Measurements from ENCODE around the gene STARD3.
"Not testable (repeated sequence)": the region's sequence is repeated elsewhere in the genome, so short reads cannot be mapped to it uniquely, and the experiment has no call there.

Gene STARD3

GRCh38 chr17:39636927-39637736, at the start of gene STARD3:
Gene STARD3, plus strand, starts transcription at chr17:39637144. Its CDS starts 16,388 bp downstream, at chr17:39653532.
- peak; percentile 80 for DNase-seq (ENCODE audit: low spot score)

DNA sequence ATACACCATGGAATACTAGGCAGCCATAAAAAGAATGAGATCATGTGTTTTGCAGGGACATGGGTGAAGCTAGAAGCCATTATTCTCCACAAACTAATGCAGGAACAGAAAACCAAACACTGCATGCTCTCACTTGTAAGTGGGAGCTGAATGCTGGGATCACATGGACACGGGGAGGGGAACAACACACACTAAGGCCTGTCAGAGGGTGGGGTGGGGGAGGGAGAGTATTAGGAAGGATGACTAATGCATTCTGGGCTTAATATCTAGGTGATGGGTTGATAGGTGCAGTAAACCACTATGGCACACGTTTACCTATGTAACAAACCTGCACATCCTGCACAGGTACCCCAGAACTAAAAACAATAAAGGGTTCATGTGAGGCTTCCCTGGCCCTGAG, 46.8 kb upstream of the STARD3 start:
- DNase-seq (ENCODE audit: low spot score): not testable (repeated sequence)

GRCh38 chr17:39591958-39592954, 44.7 kb upstream of the STARD3 start:
- no peak for DNase-seq (ENCODE audit: low spot score)

DNA sequence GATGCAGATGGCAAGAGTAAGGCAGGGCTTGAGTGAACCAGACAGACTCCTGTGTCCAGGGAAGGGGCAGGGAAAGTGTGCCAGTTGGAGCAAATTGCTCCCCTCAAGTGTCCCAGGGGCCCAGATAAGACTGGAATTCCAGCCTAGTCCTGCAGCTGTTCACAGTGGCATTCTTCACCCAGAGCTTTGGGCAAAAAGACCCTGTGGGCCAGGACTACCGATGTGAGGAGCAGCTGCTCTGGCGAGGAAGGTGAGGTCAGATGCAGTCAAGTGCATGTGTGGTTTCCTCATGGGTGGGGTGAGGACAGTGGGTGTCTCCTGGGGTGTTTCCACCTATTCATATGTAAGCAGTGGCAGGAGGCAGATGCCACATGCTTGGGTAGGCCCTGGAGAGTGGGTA, 43.6 kb upstream of the STARD3 start:
- no peak for DNase-seq (ENCODE audit: low spot score)

DNA sequence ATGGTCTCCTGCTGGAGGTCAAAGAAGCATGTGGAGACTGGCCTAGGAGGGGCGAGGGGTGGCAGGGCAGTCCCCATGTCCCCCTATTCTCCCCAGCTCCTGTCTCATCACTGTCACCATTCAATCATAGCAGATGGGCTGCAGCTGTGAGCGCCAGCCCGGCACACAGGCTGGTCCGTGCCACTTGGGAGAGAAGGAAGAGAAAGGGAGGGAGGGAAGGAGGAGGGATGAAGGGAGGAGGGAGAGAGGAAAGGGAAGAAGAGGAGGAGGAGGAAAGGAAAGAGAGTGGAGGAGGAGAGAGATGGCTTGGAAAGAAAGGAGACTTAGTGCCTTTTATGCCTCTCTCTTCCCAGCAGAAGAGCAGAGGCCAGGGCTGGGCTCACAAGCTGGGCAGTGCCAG, 41.6 kb upstream of the STARD3 start:
- no peak for DNase-seq (ENCODE audit: low spot score)

GRCh38 chr17:39595928-39596510, 40.9 kb upstream of the STARD3 start:
- no peak for DNase-seq (ENCODE audit: low spot score)

DNA sequence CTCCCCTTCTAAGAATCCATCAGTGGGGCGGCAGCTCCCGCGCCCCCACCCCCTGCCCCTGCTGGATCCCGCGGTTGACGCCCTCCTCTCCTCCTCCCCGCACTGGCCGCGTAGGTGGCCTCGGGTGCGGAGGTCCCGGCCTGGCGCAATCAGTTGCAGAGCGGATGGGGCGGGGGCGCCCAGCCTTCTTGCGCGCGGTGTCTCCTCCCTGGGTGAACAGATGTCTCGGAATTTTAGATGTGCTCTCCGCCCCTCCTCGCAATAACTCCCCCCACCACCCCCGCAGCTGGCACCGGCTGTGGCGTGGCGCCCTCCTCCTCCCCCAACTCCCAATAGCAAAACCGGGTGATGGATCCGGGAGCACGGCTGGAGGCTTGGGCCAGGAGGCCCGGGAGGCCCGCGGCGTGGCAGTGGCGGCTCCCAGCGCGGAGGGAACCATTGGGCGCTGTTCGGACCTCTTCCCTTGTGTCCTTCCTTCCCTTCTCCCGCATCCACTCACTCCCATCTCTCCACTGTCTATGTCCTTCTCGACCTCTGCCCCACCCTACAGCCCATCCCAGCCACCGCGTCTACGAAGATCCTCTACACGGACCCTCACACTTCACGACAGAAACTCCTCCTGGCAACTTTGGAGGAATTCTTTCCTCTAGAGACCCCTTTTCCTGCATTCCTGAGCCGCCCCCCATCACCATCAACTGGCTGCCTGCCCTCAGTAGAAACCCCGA, 40.2 kb upstream of the STARD3 start:
- no peak for DNase-seq (ENCODE audit: low spot score)

DNA sequence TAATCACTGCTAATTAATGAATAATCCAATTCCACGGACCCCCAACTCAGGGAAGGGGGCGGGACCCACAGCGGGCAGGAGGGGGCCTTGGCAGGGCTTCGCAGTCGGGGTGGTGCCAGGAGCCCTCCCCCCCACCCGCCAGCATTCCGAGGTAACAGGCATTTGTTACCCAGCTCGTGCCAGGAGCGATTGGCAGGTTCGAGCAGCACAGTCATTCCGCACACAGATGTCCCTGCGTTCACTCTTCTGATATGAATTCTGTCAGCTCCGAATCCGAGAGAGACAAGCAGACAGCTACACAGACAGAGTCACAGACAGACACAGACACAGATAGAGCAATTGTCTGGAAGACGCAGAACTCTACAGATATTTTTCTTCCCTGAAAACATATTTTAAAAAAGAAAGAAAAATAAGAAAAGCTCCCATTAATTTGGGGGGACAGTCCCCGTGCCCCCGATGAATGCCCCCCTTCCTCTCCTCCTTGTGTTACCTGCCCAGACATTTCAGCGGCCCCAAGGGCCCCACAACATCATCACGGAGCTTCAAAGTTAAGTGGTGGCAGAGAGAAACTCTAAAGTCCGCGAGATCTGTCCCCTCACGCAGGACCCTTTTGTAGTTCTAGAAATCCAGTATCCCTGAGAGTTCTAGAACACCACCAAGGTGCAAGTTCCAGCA, 39.4 kb upstream of the STARD3 start:
- no peak for DNase-seq (ENCODE audit: low spot score)

DNA sequence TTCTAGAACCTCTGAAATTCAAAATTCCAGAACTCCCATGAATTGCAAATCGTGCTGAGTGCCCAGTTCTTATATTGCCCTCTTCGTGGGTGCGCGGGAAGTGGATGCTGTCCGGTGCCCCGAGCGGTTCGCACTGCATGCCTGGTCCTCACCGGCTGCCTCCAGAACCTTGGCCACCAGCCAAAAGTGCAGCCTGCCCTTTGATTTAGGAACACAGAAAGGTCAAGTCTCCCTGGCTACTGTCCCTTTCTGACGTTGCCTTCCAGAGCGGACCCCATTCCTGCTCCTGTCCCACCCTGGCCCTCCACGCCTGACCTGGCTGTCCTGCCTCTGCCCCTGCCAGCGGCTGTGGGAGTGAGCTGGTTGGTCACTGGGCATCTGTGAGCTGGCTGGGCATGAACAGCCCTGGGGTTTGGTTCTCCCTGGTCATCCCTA, 38.9 kb upstream of the STARD3 start:
- no peak for DNase-seq (ENCODE audit: low spot score)

DNA sequence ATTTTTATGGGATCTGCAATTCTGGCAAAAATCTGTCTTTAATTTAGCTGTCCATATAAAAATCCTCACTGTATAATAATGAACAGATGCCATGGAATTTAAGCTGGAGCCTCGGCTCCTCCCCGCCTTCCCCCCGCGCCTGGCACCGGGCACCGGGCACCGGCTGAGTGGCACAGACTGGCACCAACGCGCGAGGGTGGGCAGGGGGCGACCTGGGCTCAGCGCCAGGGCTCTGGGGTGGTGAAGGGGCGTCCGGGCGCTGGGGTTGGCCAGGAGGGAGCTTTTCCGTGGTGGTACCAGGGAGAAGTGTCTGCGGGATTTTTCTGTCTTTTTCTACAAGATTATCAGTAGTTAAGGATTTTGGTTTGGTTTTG, 38.3 kb upstream of the STARD3 start:
- DNase-seq (ENCODE audit: low spot score): no peak

- no peak for DNase-seq (ENCODE audit: low spot score)
Observed at GRCh38 chr17:39599004-39599664, 37.8 kb upstream of the STARD3 start.

DNA sequence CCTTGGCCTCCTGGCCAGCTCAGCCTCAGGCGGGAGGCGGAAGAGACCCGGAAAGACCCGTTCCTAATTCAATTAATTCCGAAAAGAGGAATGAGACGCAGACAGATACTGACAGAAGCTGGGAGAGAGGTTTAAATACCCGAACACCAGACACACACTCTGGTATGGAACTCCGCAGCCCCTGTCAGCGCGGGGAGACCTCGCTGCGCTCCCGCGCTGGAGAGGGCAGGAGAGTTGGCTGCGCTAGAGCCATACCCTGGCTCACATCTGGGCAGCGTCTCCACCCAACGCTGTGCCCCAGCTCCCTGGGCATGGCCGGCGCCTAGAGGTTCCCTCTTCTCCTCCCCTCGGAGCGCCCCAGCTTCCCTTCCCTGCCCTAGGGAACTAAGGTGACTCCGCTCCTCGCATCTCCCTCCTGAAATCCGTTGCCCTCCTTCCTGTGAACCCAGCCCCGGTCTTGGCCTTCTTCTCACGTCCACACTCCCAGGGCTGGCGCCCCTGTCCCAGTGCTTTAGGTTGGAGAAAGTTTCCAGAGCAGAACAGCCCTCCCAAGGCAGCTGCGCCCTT, 37.2 kb upstream of the STARD3 start:
- DNase-seq (ENCODE audit: low spot score): no peak

DNA sequence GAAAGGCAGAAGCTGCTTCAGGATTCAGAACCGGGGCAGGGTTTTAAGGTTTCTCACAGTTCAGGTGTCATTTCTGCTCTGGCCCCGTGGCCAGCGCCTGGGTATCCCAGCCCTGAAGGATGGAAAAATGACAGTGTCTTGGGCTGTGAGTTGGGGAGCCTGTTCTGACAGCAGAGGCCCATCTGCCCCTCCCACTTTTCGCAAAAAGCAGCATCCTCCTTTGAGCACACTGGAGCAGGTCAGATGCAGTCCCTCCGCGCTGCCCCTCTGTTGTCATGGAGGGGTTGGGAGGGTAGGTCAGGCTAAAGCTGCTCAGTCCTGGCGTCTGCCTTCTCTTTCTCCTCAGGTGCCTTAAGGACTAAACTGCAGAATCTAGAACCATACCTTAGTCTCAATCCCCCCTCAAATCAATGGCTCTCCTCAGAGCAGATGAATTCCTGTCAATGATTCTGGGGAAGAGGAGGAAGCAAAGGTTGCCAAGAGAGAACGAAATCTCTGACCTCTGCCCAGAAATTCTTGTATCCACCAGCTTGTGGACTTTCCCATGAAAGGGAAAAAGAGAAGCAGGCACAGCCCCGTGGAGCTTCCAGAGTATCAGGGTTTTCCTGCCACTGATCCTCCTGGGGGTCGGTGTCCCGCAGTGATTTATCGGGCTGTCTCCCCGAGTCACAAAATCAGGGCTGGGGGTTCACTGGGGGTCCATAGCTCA, 36.5 kb upstream of the STARD3 start:
- DNase-seq (ENCODE audit: low spot score): no peak

GRCh38 chr17:39600997-39601597, 35.8 kb upstream of the STARD3 start:
- no peak for DNase-seq (ENCODE audit: low spot score)

DNA sequence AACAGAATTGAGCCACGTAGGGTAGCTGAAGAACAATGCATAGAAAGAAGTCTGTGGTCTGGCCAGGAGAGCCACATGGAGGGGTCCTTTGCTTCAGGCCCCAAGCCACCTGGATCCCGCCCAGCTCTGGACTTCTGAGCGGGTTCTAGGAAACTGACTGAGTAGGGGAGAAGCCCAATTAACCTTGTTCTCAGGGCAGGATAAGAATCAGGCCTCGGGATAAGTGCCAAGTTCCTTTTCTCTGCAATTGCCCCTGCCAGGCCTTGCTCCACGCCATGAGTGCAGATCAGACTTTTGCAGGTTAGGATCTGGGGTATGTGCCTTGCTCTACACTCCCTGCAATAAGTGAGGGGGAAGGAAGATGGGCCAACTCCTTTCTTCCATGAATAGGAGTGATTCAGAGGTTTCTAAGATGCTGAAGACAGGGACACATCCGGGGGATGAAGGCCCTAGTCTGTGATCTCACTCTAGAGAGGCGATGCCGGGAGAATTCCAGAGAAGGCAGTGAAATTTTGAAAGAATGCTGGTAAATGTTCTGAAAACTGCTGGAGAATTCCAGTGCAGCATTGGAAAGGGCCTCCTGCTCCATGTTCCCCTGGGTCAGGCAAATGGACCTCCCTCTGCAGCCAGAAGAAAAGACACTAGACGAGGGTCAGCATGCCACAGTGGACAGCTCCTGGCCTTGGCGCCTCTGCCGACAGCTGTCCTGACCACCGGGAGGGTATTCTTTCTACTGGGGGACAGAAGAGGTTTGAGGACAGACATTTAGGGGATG, 35.0 kb upstream of the STARD3 start:
- DNase-seq (ENCODE audit: low spot score): no peak

DNA sequence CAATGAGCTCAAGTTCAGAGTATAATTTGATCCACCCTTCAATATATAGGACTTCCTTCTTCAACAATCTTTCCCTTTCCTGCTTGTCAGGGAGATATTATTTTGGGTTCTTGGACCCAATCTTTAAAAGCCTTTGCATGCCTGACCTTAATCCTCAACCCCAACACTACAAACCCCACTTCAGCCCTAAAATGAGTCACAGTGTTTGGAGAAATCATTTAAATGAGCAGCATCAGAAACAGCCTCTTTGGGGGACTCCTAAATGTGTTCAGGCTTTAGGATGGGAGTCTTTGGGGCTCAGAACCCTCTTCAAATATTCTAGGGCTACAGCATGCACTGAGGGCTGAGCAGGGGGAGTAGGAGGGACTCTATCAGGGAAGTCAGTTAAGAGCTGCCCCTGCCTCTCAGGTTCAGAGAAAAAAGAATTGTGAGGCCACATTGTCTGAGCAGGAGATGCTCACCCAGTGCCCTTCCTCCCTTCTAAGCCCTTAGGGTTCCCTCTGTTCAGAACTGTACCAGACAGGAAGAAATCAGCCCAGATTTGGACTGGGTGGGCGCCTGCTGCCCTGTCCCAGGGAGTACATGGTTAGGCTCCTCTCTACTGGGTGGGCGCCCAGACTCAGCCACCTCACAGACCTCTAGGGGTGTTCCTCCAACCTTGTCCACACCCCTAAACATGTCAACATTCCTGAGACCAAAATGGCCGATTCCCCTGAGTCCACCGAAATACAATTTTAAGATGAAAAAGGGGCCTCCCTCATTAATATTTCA, 34.2 kb upstream of the STARD3 start:
- DNase-seq (ENCODE audit: low spot score): no peak

DNA sequence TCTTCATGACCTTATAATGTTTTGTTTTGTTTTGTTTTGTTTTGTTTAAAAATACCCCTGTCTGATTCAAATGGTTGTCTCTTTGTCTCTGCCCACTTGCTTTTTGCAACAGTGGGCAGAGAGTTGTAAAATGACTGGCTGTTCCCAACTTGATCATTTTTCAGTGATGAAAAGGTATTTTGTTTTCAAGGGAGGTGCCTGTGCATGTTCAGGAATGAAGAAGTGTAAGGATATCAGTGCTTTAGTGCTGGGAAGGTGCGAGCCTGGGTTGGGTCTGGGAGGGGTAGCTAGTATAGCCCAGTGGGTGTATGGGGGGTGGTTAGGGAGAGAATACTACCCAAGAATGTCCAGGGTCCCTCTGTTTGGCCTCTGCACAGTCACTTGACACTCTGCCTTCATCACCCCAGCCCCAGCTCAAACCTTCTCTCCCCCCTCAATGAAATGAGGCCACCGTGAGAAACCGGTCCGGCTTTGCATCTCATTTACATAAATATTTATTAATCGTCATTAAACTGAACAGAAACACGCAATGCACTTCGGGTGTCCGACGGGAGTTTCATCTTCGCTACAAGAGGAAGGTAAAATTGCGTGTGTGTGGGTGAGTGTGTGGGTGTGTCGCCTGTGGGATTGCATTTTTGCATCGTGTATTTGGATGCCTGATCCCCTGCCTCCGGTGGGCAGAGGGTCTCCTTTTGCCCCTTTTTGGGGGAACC, 33.5 kb upstream of the STARD3 start:
- no peak for DNase-seq (ENCODE audit: low spot score)

Measured in kidney capillary endothelial cell (primary cell).